H1 (cell line): Measurements from ENCODE around the gene ZSWIM9. TPM values are rescaled to one million over a fixed set of nuclear protein-coding genes. Genes with fewer than 3 reads are reported as not detected.

ENCODE experiments used
- JUN ChIP-seq: IDR thresholded peaks from 2 replicates; pipeline ENCODE4 v1.6.1; 2011; ENCODE audit warnings: low read depth, mild to moderate bottlenecking, improper control_type of control experiment, low read length
- KDM1A ChIP-seq: fragments of 200-600, 300-600 bp; sonication (generic); IDR thresholded peaks from 2 replicates; pipeline ENCODE4 v1.7.1; 2016; ENCODE audit warnings: mild to moderate bottlenecking, low read length, borderline replicate concordance
- PHF8 ChIP-seq: fragments of 200-600 bp; sonication (generic); conservative IDR thresholded peaks from 2 replicates; pipeline ENCODE4 v1.7.1; 2012; ENCODE audit warnings: low read depth, mild to moderate bottlenecking, inconsistent platforms, low read length, moderate library complexity
- SIN3A ChIP-seq, 2 experiments: IDR thresholded peaks in 1 of 2; conservative IDR thresholded peaks in 1 of 2; 2 replicates each; pipeline ENCODE4 v1.6.1; 2011 to 2012; ENCODE audit warnings: low read length in 2 of 2, improper control_type of control experiment in 1 of 2, low read depth in 1 of 2, mild to moderate bottlenecking in 1 of 2
- SIX5 ChIP-seq: IDR thresholded peaks from 2 replicates; pipeline ENCODE4 v1.6.1; 2011; ENCODE audit warnings: mild to moderate bottlenecking, low read depth, low read length
- SP1 ChIP-seq: IDR thresholded peaks from 2 replicates; pipeline ENCODE4 v1.6.1; 2011; ENCODE audit warnings: low read depth, low read length
- polyA plus RNA-seq, 7 experiments: library from polyadenylated mRNA; depleted of rRNA in 3 of 7; stranded (reverse) in 5 of 7; unstranded in 2 of 7; fragments of >200 nt in 5 of 7; fragments of 200-250 nt in 2 of 7; gene quantifications; 1 replicate in 5 of 7; 2 replicates in 1 of 7; 4 replicates in 1 of 7; pipeline versions ENCODE4 v1.2.1 to v1.2.3, GENCODE V29; 2011 to 2013; ENCODE audit warnings: missing spikeins in 2 of 7, mixed read lengths in 2 of 7
- total RNA-seq: library from RNA; stranded (reverse); fragmentation: NEBNext Ultra II Directional; extraction: Animal tissue kit (Norgen Biotek cat#: 25700); gene quantifications from 2 replicates; pipeline ENCODE4 v1.2.1, GENCODE V29; 2021
- TF ChIP-seq, protein P1 (sequence below): fragments of 300-600 bp; sonication (generic); IDR thresholded peaks from 2 replicates; pipeline ENCODE4 v1.7.1; 2012; ENCODE audit warnings: low read length, moderate library complexity, mild to moderate bottlenecking, inconsistent platforms; ENCODE audit not compliant: insufficient replicate concordance

ZSWIM9 gene
- total and polyA plus RNA-seq, 2 of the 8 experiments (the other 6 are each of a cell fraction or from before 2014, with no cell fraction given) = 1.5 to 10.4 TPM

DNA sequence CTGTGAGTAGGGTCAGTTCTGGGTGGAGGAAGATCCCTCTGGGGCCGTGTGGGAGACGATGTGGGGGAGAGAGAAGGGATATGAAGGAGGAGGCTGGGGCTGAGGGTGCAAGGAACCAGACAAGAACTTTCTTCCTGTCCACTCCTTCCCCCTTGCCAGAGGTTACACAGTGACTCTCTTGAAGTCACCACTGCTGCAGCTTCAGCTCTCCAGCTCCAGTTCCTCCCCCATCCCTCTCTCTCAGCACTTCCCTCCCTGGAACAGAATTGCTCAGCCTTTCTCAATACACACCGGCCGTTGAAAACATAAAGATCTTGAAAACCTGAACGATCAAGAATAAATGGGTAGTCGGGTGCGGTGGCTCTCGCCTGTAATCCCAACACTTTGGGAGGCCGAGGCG, 5.1 kb downstream of the ZSWIM9 start (continued):
- TF ChIP-seq, protein P1, sequence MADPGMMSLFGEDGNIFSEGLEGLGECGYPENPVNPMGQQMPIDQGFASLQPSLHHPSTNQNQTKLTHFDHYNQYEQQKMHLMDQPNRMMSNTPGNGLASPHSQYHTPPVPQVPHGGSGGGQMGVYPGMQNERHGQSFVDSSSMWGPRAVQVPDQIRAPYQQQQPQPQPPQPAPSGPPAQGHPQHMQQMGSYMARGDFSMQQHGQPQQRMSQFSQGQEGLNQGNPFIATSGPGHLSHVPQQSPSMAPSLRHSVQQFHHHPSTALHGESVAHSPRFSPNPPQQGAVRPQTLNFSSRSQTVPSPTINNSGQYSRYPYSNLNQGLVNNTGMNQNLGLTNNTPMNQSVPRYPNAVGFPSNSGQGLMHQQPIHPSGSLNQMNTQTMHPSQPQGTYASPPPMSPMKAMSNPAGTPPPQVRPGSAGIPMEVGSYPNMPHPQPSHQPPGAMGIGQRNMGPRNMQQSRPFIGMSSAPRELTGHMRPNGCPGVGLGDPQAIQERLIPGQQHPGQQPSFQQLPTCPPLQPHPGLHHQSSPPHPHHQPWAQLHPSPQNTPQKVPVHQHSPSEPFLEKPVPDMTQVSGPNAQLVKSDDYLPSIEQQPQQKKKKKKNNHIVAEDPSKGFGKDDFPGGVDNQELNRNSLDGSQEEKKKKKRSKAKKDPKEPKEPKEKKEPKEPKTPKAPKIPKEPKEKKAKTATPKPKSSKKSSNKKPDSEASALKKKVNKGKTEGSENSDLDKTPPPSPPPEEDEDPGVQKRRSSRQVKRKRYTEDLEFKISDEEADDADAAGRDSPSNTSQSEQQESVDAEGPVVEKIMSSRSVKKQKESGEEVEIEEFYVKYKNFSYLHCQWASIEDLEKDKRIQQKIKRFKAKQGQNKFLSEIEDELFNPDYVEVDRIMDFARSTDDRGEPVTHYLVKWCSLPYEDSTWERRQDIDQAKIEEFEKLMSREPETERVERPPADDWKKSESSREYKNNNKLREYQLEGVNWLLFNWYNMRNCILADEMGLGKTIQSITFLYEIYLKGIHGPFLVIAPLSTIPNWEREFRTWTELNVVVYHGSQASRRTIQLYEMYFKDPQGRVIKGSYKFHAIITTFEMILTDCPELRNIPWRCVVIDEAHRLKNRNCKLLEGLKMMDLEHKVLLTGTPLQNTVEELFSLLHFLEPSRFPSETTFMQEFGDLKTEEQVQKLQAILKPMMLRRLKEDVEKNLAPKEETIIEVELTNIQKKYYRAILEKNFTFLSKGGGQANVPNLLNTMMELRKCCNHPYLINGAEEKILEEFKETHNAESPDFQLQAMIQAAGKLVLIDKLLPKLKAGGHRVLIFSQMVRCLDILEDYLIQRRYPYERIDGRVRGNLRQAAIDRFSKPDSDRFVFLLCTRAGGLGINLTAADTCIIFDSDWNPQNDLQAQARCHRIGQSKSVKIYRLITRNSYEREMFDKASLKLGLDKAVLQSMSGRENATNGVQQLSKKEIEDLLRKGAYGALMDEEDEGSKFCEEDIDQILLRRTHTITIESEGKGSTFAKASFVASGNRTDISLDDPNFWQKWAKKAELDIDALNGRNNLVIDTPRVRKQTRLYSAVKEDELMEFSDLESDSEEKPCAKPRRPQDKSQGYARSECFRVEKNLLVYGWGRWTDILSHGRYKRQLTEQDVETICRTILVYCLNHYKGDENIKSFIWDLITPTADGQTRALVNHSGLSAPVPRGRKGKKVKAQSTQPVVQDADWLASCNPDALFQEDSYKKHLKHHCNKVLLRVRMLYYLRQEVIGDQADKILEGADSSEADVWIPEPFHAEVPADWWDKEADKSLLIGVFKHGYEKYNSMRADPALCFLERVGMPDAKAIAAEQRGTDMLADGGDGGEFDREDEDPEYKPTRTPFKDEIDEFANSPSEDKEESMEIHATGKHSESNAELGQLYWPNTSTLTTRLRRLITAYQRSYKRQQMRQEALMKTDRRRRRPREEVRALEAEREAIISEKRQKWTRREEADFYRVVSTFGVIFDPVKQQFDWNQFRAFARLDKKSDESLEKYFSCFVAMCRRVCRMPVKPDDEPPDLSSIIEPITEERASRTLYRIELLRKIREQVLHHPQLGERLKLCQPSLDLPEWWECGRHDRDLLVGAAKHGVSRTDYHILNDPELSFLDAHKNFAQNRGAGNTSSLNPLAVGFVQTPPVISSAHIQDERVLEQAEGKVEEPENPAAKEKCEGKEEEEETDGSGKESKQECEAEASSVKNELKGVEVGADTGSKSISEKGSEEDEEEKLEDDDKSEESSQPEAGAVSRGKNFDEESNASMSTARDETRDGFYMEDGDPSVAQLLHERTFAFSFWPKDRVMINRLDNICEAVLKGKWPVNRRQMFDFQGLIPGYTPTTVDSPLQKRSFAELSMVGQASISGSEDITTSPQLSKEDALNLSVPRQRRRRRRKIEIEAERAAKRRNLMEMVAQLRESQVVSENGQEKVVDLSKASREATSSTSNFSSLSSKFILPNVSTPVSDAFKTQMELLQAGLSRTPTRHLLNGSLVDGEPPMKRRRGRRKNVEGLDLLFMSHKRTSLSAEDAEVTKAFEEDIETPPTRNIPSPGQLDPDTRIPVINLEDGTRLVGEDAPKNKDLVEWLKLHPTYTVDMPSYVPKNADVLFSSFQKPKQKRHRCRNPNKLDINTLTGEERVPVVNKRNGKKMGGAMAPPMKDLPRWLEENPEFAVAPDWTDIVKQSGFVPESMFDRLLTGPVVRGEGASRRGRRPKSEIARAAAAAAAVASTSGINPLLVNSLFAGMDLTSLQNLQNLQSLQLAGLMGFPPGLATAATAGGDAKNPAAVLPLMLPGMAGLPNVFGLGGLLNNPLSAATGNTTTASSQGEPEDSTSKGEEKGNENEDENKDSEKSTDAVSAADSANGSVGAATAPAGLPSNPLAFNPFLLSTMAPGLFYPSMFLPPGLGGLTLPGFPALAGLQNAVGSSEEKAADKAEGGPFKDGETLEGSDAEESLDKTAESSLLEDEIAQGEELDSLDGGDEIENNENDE = no peak
- no peak for TF ChIP-seq SIN3A (conservative IDR thresholded peaks at IDR 0.05 in 1 of 2, IDR thresholded peaks at IDR 0.05 in 1 of 2; ENCODE audit: low read depth in 1 of 2, low read length in 2 of 2)
- no peak for TF ChIP-seq SP1
- no peak for TF ChIP-seq PHF8
- TF ChIP-seq JUN = no peak
- TF ChIP-seq SIX5 = no peak
- no peak for TF ChIP-seq KDM1A
- TF ChIP-seq, all 59 proteins: peak for 0
